Measurements from ENCODE around the gene C3. TPM values are rescaled to one million over a fixed set of nuclear protein-coding genes. Genes with fewer than 3 reads are reported as not detected.
"Not testable (repeated sequence)": the region's sequence is repeated elsewhere in the genome, so short reads cannot be mapped to it uniquely, and the experiment has no call there.

Gene C3
- total and polyA plus RNA-seq, 2 experiments from 2014 or later = 556 to 563 TPM

DNA sequence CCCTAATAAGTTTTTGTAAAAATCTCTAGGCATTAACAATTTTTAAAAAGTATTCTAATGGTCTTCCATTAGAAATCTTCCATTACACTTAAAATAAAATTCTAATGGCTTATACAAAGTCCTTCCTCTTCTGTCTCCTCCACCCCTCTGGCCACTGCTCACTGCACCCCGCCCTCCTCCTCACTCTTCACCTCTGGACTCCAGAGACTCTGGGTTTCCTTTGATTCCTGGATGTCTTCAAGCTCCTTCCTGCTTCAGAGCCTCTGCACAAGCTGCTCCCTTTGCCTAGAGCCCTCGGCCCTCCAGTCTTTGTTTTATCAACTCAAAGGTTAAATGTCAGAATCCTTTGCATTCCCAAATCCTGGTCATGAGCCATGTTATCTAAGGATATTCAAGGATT lies 71.3 kb downstream of the C3 start:
- no peak overlapping the region for H2AFZ ChIP-seq
- no peaks in the 10 kb centered on the region for H3K4me1 ChIP-seq (ENCODE audit: insufficient read depth)
- H3K9me3 ChIP-seq (ENCODE audit: low read depth) = no peaks in the 10 kb centered on the region
- no peak overlapping the region for H3K27ac ChIP-seq
- no peak for DNase-seq (ENCODE audit: low spot score)
- H3K27me3 ChIP-seq = no peaks in the 10 kb centered on the region
- TF ChIP-seq EZH2 (IDR thresholded peaks at IDR 0.05; ENCODE audit: borderline replicate concordance) = no peak
- no peak for TF ChIP-seq EZH2phosphoT487 (IDR thresholded peaks at IDR 0.05; ENCODE audit: low read depth, severe bottlenecking, unreplicated experiment)
- no peak for TF ChIP-seq CTCF (IDR thresholded peaks at IDR 0.05; ENCODE audit: poor library complexity)
- no peak overlapping the region for H3K4me2 ChIP-seq
- H3K36me3 ChIP-seq (replicated peaks; ENCODE audit: insufficient read depth, low read depth) = no peaks in the 10 kb centered on the region
- 35% methylated on average over 2 of the region's 2 CpGs for WGBS (ENCODE audit: low lambda C conversion rate, missing lambda C conversion rate)
- H3K9me2 ChIP-seq (replicated peaks; ENCODE audit: insufficient read depth) = no peaks in the 10 kb centered on the region
- no peak overlapping the region for H3K4me3 ChIP-seq
- H4K20me1 ChIP-seq (ENCODE audit: insufficient read depth, poor library complexity, severe bottlenecking) = no peaks in the 10 kb centered on the region
- no peaks in the 10 kb centered on the region for H3K79me2 ChIP-seq

- WGBS (ENCODE audit: low lambda C conversion rate, missing lambda C conversion rate) = 82% methylated on average over 9 of the region's 9 CpGs
- H3K4me3 ChIP-seq = no peak overlapping the region
- TF ChIP-seq EZH2phosphoT487 (IDR thresholded peaks at IDR 0.05; ENCODE audit: low read depth, severe bottlenecking, unreplicated experiment) = no peak
- TF ChIP-seq EZH2 (IDR thresholded peaks at IDR 0.05; ENCODE audit: borderline replicate concordance) = no peak
- TF ChIP-seq CTCF (IDR thresholded peaks at IDR 0.05; ENCODE audit: poor library complexity) = no peak
- DNase-seq (ENCODE audit: low spot score) = no peak
- no peaks in the 10 kb centered on the region for H3K27me3 ChIP-seq
- H2AFZ ChIP-seq = no peak overlapping the region
- no peaks in the 10 kb centered on the region for H3K79me2 ChIP-seq
- no peaks in the 10 kb centered on the region for H3K9me3 ChIP-seq (ENCODE audit: low read depth)
- H3K4me2 ChIP-seq = no peak overlapping the region
- H3K27ac ChIP-seq = no peak overlapping the region
- H3K4me1 ChIP-seq (ENCODE audit: insufficient read depth) = no peaks in the 10 kb centered on the region
- H3K9me2 ChIP-seq (replicated peaks; ENCODE audit: insufficient read depth) = no peaks in the 10 kb centered on the region
- H4K20me1 ChIP-seq (ENCODE audit: insufficient read depth, poor library complexity, severe bottlenecking) = no peaks in the 10 kb centered on the region
- no peaks in the 10 kb centered on the region for H3K36me3 ChIP-seq (replicated peaks; ENCODE audit: insufficient read depth, low read depth)
These were observed 72.2 kb downstream of the C3 start for GRCh38 chr19:6648141-6648715.

DNA sequence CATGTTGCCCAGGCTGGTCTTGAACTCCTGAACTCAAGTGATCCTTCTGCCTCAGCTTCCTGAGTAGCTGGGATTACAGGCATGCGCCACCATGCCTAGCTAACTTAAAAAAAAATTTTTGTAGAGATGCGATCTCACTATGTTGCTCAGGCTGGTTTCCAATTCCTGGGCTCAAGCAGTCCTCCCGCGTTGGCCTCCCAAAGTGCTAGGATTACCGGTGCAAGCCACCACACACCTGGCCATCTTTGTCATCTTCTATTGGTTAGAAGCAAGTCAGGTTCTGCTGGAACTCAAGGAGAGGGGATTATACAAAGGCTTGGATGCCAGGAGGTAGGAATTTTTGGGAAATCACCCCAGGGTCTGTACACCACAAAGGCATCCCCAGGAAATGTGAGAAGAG lies 75.7 kb downstream of the C3 start:
- Histone ChIP-seq H4K20me1 (ENCODE audit: insufficient read depth, poor library complexity, severe bottlenecking) (no peaks in the 10 kb centered on the region), H3K27me3 (no peaks in the 10 kb centered on the region), H3K27ac (no peak overlapping the region), H3K4me3 (no peak overlapping the region), H3K79me2 (no peaks in the 10 kb centered on the region), H3K4me1 (ENCODE audit: insufficient read depth) (no peaks in the 10 kb centered on the region), H3K36me3 (replicated peaks; ENCODE audit: insufficient read depth, low read depth) (no peaks in the 10 kb centered on the region), H2AFZ (no peak overlapping the region), H3K4me2 (no peak overlapping the region), H3K9me2 (replicated peaks; ENCODE audit: insufficient read depth) (no peaks in the 10 kb centered on the region), H3K9me3 (ENCODE audit: low read depth) (no peaks in the 10 kb centered on the region)
- WGBS (ENCODE audit: low lambda C conversion rate, missing lambda C conversion rate) = 99% methylated on average over 5 of the region's 5 CpGs
- no peak for TF ChIP-seq CTCF (IDR thresholded peaks at IDR 0.05; ENCODE audit: poor library complexity)
- no peak for TF ChIP-seq EZH2 (IDR thresholded peaks at IDR 0.05; ENCODE audit: borderline replicate concordance)
- no peak for TF ChIP-seq EZH2phosphoT487 (IDR thresholded peaks at IDR 0.05; ENCODE audit: low read depth, severe bottlenecking, unreplicated experiment)
- no peak for DNase-seq (ENCODE audit: low spot score)

GRCh38 chr19:6640333-6640732 lies 80.1 kb downstream of the C3 start:
- WGBS (ENCODE audit: low lambda C conversion rate, missing lambda C conversion rate) = 91% methylated on average over 9 of the region's 9 CpGs

More at GRCh38 chr19:6640333-6640732, 80.1 kb downstream of the C3 start:
- DNase-seq (ENCODE audit: low spot score); H3K9me2 ChIP-seq (replicated peaks; ENCODE audit: insufficient read depth); H3K27ac ChIP-seq; H2AFZ ChIP-seq; H3K4me2 ChIP-seq; H3K4me1 ChIP-seq (ENCODE audit: insufficient read depth); H3K27me3 ChIP-seq; H4K20me1 ChIP-seq (ENCODE audit: insufficient read depth, poor library complexity, severe bottlenecking); H3K4me3 ChIP-seq; H3K36me3 ChIP-seq (replicated peaks; ENCODE audit: insufficient read depth, low read depth); H3K79me2 ChIP-seq; H3K9me3 ChIP-seq (ENCODE audit: low read depth): not testable (repeated sequence)

Measured in hepatocyte (in vitro differentiated cells).